ENCODE measurements around the gene SV2A.
A peak's percentile ranks its signal among the peaks of the same experiment; 100 is the strongest.
"Not testable (repeated sequence)": the region's sequence is repeated elsewhere in the genome, so short reads cannot be mapped to it uniquely, and the experiment has no call there.

Gene SV2A

GRCh38 chr1:149887196-149887455 is 30.5 kb downstream of the SV2A start:
- not testable (repeated sequence) for DNase-seq (ENCODE audit: low read depth in 1 of 2, low spot score in 1 of 2)

- peak; percentile 51 to 67 for DNase-seq (ENCODE audit: low read depth in 1 of 2, low spot score in 1 of 2)
These were observed 31.0 kb downstream of the SV2A start for GRCh38 chr1:149886396-149887195.

- not testable (repeated sequence) for DNase-seq (ENCODE audit: low read depth in 1 of 2, low spot score in 1 of 2)
These were observed 31.6 kb downstream of the SV2A start for GRCh38 chr1:149886121-149886395.

DNA sequence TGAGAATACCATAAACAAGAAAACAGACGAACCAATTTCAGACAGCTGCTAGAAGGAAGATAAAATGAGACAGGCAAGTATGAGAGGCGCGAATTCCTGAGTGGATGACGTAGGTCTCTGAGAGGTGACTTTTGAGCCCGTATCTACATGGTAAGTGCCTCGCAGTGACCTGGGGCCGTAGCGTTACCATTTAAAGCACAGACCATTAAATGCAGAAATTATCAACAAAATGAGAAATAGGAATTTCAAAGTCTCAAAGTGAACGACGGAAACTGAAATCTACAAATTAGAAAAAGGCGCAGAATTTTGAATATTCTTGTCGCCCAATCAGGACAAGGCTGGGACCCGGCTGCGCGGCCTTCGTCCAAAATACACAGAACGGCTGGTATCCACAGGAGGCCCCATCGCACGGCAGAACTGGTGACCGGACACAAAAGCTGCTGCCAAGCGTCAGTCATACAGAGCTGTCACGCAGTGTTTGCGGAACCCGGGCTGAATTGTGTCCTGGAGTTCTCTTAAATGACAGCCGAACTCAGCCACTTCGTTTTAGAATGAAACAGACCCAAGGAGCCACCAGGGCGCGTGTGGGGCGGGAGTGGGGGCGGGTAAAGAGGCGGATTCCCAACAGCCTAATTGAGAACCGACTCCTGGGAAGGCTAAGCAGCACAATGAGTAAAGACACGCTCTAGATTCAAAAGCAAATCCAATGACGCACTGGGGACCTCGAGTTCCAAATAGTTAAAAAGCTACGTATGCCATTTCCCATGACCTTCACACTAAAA is 32.1 kb downstream of the SV2A start:
- peak; percentile 14 to 31 for DNase-seq (ENCODE audit: low read depth in 1 of 2, low spot score in 1 of 2)

- DNase-seq (ENCODE audit: low read depth in 1 of 2, low spot score in 1 of 2) = no peak
These were observed 33.0 kb downstream of the SV2A start for GRCh38 chr1:149884433-149885338.

GRCh38 chr1:149883598-149884247 is 33.9 kb downstream of the SV2A start:
- DNase-seq (ENCODE audit: low read depth in 1 of 2, low spot score in 1 of 2) = no peak

DNA sequence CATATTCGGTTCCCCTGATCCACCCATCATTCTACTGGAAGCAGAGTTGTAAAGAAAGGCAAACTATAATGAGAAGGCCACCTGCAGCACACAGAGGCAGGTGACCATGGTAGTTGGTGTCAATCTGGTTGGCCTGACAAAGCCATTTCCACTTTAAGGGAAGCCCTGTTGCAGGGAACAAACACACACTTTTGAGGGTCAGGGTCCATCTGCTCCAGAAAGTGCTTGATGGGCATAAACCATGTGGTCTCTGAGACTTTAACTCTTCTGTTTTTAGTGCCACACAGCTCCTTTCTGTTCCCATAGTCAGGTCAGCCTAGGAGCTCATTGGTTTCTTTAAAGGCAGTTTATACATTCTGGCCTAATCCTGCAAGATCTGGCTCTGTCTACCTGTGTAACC is 35.8 kb downstream of the SV2A start:
- DNase-seq (ENCODE audit: low read depth in 1 of 2, low spot score in 1 of 2) = no peak

DNA sequence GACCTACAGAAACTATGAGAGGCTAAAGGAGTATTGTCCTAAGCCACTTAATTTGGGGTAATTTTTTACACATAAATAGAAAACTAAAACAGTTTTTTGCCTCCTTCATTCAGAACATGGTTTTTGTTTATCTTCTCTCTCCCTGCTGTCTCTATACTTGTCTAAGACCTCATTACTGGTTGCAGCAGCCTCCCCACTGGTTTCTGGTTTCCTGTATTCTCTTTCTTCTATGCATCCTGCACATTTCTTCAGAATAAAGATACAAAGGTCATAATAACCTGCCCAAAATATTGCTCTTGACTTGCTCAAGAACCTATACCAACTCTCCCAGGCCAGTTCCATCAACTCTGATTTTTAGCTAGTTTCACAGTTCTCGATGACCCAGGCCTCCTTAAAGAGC is 38.1 kb downstream of the SV2A start:
- DNase-seq (ENCODE audit: low read depth in 1 of 2, low spot score in 1 of 2) = no peak

GRCh38 chr1:149877211-149877946 is 40.3 kb downstream of the SV2A start:
- DNase-seq (ENCODE audit: low read depth in 1 of 2, low spot score in 1 of 2) = no peak

GRCh38 chr1:149873060-149873459 is 44.6 kb downstream of the SV2A start:
- not testable (repeated sequence) for DNase-seq (ENCODE audit: low read depth in 1 of 2, low spot score in 1 of 2)

DNA sequence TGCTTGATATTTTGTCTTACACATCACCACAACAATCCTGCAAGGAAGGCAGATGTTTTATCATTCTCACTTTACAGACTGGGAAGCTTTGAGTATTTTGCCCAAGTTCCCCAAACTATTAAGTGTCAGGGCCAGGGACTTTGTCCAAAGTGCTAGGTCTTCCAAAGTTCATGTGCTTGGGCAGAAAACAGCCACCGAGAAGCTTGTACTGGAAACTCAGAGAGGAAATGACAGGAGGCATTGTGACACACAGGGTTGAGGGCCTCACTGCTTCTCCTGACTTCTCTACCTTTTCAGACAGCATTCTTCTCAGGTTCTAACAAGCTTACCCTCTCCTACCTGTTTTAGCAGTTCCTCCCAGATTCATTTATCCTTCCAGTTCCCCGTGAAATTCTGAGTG is 50.8 kb downstream of the SV2A start:
- not testable (repeated sequence) for DNase-seq (ENCODE audit: low read depth in 1 of 2, low spot score in 1 of 2)

DNA sequence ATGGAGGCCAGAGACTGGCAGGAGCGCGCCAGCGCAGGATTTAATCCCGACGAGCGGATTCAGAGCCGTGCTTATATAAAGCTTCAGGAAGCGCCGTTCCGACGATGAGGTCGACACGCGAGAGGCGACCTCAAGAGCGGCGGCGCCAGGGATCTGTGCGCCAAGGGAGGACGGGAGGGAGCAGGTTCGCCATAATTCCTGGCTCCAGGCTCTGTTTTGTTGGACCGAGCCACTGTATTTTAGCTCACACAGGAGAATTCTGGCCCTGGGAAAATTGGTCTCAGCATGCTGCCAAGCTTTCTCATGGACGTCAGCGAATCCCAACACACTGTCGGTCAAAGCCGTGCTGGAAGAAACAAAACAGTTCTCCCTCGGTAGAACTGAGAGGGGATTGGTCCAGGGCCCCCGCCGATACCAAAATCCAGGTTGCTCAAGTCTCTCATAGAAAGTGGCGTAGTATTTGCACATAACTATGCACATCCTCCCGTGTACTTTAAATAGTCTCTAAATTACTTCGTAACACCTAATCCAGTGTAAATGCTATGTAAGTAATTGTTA is 56.1 kb downstream of the SV2A start:
- not testable (repeated sequence) for DNase-seq (ENCODE audit: low read depth in 1 of 2, low spot score in 1 of 2)

DNA sequence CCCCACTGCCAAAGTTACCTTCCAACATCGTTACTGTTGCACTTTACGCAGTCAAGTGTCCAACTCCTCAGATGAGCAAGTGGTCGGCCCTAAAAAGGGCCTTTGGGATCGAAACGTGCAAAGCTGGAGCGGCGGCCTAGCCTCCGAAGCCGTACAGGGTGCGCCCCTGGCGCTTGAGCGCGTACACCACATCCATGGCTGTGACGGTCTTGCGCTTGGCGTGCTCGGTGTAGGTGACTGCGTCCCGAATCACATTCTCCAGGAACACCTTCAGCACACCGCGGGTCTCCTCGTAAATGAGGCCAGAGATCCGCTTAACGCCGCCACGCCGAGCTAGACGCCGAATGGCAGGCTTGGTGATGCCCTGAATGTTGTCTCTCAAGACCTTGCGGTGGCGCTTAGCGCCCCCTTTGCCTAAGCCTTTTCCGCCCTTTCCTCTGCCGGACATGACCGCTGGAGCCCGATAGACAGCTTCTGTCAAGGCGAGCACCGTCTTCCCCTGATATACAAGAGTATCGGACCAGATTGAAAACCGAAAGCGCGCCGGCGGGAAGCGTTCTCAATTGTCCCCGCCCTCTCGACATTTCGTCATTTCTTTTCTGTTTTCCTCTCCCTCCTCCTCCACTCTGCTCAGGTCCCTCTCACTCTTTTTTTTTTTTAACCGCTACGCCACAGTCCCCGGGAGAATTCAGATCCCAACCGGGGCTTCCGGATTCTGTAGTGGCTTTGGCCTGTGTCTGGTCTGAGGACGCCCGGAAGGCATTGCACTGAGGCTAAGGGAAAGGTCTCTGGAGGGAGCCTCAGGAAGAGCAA is 56.8 kb downstream of the SV2A start:
- not testable (repeated sequence) for DNase-seq (ENCODE audit: low read depth in 1 of 2, low spot score in 1 of 2)

DNA sequence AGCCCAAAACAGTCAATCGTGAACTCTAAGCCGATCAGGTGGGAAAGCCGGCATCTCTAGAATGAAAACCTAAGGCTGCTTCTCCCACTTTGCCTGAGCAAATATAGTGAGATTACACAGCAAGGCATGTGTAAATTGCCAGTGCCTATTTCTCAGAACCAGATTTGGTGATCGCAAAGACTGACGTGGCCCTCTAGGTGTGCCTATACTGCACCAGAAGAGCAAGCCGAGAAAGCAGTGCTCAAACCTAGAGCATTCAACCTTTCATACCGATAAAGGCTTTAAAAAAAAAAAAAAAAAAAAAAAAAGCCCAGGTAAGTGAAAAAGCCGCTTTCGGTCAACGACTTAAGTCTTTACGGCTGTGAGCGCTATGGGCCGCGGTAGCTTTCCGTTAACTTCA is 57.4 kb downstream of the SV2A start:
- DNase-seq (ENCODE audit: low read depth in 1 of 2, low spot score in 1 of 2) = not testable (repeated sequence)
